Activated CD8-positive, alpha-beta memory T cell treated with anti-CD3 and anti-CD28 coated beads, Interleukin-2, amount 50 U/mL, for 24 hours (primary cell): ENCODE measurements around the gene FRMD1.

Experiments
- DNase-seq: peaks from one replicate; pipeline ENCODE4 v3.0.0-alpha.2; 2020; ENCODE audit errors: extremely low read depth

The FRMD1 gene

DNA sequence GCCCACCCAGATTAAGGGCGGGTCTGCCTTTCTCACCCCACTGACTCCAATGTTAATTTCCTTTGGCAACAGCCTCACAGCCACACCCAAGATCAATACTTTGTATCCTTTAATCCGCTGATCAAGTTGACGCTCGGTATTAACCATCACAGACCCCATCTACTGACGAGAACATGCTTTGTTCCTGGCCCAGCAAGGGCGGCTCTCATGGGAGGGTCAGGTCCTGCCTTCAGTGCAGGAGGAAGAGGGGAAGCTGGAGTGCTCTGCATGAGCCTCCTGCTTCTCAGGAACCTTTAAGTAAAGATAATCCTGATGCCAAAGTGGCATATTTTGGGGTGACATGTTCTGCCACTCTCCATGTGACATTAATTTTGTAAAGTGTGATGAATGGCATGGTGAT is 73.2 kb downstream of the FRMD1 start:
- no peak for DNase-seq

DNA sequence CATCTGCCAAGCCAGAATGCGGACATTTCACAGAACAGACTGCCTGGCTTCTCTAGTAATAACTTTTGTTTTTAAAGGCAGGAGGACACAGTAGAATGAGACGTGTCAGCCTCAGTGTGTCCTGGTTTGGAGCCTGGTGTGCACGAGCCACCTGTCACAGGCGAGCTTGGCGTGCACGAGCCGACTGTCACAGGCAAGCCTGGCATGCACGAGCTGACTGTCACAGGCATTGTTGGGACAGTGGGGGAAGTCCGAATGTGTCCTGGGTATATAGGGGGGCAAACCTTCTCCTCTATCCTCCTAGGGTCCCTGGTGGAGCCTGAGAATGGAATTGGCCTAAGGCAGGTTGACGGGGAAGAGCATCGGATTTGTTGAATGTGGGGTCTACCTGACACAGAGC is 74.1 kb downstream of the FRMD1 start:
- no peak for DNase-seq

DNA sequence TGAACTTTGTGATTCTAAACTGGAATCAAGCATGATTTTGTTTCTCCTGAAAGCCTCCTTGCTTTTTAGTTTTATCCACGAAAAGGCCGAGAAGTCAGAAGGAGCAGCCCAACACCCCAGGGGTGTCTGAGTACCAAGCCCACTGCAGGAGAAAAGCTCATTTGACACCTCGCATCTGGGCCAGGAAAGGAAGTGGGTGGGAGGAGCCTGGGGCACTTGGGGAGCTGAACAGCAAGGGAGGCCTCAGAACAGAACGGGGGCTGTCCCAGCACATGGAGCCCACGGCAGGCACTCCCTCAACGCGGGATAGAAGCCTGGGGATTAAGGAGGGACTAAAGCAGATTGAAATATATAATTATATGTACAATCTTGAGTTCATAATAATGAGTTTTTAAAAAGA is 75.0 kb downstream of the FRMD1 start:
- no peak for DNase-seq
